Hypothalamus (tissue), 51 donors: ENCODE data around the gene FNTB.

Experiments
- DNase-seq, 51 donors: peaks; one replicate each; lab custom pipeline; 2025; lab: John Stamatoyannopoulos, UW

FNTB gene

DNA sequence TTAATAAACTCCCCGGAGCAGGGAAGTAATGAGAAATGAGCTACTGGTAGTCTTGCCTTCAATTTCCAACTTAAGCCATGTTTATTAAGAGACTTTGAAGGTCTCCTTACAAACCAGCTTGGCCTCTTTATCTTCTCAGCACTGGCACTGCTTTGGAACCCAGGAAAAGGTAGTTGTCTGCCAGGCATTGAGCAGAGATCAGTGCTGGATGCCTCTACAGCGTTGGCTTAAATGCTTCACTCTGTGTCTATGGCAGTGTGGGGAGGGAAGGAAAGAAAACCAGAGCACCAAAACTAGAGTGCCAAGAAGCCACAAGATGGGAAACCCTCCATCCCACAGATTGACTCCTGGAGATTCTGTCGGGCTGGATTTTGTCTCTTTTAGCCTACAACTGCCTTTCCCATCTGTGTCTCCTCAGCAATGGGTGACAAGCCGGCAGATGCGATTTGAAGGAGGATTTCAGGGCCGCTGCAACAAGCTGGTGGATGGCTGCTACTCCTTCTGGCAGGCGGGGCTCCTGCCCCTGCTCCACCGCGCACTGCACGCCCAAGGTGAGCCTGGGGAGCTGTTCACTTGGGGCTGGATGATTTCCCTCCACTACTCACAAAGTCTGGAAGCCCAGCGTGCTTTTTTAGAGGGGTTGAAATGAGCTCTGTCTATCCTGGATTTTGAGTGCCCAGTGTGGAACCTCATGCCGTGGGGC lies 57.3 kb downstream of the FNTB start:
- DNase-seq, result no peak

DNA sequence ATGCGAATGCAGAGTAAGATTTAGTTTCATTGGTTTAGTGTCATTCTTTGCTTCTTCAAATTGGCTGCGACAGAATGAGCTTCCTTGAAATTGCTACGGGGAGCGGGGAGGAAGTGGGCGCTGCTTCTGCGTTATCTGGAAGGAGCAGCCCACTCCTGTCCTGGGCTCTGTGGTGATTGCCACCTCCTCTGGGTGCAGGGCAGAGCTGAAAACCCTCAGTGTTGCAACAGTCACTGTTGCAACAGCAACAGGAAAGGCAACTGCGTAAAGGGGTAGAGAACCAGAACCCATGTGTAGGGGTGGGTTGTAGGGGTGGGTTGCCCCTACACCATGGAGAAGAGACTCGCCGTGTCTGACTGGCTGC lies 57.9 kb downstream of the FNTB start:
- peak in 14 of 51 donors; percentile 8 to 42 (median 22) for DNase-seq

DNA sequence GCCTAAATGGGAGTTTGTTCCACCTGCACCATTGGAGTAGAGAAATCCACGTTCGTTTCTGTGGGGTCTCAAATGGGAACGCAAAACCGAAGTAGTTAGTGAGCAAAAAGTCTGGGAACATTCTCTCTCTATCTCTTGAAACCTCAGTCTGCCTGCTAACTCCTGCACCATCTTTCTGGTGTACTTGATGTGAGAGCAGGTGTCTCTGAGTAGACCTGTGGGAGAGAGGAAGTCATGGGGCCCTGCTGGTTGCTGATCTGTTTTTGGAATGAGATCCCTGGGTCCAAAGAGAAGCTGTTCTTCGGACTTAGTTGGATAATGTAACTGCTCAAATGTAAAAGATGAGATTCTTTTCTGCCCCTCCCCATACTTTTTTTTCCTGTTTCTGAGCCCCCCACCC lies 58.3 kb downstream of the FNTB start:
- no peak for DNase-seq

DNA sequence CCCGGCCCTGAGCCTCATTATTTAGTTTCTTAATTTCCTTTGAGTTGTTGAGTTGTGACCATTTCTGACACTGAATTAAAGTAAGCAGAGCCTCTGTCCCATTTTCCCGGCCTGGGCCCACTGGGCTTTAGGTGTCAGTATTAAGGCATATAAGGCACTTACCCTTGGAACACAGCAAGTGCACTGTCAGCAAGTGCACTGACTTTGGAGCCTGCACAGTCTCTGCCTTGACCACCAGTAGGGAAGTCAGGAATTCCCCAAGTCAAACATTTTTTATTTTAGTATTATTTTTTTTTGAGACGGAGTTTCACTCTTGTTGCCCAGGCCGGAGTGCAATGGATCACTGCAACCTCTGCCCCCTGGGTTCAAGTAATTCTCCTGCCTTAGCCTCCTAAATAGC lies 59.0 kb downstream of the FNTB start:
- no peak for DNase-seq

DNA sequence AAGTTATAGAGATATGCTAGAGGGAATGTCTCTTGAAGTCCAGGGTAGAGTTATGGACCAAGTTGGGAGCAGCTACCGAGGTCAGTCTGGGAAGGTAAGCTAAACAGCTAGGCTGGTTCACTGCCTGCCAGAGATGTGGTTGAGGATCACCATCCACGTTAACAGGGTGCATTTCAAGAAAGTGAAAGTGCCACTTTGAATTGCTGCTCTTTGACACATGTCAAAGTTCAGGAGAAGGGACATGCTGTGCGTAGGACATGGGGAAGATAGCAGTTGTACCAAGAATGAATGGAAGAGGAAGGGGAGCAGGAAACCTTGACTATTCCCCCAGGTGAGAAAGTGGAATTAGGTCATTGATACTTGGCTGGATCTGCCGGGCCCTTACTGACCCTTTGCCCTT lies 66.1 kb downstream of the FNTB start:
- DNase-seq, result no peak

DNA sequence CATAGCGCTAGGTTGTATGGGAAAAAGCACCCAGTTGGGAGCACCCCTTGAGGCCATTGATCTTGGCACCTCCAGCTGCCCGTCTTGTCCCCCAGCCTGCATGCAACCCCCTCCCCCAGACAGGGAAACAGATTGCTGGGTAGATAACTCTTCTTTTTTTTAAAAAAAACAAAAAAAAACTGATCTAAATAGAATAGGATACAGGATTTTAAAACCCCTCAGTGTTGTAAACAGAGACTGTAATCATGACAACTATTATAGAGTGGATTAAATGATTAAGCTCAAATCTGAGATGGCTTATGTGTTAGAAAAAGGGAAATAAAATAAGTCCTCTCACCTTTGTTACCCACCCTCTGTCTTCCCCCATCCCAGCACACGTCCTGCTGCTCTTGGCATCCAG lies 66.8 kb downstream of the FNTB start:
- DNase-seq, result no peak

DNA sequence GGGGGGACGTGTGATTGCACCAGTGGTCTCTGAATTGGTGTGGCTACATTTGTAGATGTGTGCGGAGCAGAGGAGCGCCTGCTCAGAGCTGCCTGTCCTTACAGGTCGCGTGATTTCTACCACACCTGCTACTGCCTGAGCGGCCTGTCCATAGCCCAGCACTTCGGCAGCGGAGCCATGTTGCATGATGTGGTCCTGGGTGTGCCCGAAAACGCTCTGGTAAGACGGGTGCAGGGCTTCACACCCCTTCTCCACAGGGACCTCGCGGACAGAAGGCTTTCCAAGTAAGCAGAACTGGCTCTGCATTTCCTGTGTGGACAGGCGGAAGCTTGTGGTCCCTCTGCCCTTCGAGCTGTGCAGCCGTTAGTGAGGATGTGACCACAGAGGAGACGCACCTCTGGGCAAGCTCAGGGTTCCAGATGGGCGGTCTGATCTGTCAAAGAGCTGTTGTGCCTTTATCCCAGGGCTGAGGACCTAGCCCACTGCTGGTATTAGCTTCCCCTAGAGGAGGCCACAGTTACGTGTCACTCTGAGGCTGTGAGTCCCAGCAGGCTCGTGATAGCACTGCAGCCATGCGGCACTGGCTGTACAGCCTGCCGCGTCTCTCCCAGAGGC lies 67.9 kb downstream of the FNTB start:
- DNase-seq, result peak in 2 of 51 donors; percentile 11 to 22

DNA sequence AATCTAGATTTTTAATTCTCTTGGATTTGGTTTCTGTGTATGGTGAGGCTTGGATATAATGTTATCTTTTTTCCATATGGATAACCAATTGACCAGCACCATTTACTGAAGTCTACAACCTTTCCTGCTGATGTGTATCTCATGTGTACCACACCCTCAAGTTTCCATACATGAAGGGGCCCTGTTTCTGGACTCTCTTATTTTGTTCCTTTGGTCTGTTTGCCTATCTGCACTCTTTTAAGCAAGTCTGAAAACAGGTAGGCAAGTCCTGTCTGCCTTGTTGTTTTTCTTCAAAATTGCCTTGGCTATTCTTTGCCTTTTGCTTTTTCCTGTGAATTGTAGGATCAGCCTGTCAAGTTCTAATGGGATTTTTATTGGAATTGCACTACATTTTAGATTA lies 71.0 kb downstream of the FNTB start:
- no peak for DNase-seq

DNA sequence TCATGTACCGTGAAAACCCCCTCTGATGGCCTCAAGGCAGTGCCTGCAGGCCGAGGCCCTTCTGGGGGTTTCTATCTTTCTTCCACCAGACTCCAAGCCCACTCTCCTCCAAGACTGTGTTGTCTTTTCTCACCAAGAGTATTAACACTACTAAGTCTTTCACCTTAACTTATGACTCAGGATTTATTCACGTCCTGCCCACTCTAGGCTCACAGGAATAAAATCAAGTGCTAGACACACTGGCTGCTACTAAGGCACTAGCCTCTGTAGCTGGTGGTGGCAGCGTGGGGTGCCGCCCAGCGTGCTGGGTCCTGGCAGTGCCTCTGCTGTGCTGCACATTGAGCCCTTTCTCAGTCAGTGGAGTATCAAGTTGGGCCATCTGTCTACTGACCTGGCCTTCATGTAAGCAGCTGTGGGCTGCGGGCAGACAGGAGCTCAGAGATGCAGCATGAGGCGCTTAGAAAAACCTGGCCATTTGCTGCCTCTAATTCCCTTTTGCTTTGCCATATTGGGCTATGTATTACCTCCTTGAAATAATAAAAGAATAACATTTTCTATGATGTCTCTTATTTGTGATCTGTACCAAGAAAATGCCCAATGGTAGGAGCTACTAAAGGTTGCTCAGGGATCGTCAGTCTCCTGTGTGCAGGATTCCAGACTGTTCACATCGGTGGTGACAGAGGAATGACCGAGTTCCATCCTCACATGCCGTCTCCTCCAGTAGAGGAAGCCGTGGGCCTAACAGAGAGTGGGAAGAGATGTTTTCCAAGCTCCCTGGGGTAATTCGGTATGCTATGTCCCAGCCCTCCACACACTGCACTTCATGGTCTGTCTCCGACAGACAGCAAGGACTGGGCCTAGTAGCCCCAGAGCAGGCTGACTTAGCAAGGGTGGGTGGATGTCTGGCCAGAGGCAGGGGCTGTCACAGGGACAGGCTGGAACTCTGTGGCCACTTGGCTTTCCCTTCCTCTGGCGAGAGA lies 75.7 kb downstream of the FNTB start:
- DNase-seq, result peak in 1 of 51 donors; percentile 43

DNA sequence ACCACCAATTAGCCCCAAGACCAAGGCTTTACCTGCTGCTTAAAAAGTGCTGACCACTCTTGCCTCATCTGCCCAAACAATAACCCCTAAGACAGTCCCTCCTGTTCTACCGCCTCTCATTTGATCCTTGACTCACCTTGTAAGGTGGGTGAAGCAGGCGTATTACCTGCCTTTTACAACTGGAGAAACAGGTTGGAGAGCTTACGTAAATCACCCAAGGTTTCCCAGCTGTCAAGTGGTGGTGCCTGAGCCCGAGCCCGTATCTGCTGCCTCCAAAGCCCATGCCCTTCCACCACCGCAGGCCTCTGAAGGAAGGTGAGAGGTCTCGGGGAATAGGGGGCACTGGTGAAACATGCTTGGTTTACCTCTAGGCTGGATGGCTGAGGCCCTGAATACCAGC lies 79.0 kb downstream of the FNTB start:
- no peak for DNase-seq

DNA sequence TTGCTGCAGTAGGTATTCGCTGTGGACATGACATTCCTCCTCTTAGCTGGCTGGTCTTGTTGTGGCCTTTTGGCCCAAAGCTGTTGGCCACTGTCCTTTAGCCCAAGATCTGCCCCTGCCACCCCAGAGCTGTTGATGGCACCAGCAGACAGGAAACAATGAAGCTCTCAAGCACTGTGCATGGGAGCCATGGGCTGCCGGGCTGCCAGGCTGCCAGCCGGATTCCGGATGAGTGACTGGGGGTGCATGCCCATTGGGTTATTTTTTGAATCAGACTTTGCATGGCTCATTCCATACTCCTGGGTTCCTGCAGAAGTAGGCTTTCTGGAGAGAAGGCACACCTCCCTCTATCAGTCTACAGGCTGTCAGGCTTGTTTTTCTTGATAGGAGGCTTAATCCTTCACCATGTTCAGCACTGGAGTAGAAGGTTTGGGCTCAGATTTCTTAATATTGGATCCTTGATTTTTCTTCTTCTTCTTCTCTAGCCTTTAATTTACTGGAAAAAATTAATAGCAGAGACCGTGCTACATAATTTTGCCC lies 83.2 kb downstream of the FNTB start:
- DNase-seq, result peak in 1 of 51 donors; percentile 5

DNA sequence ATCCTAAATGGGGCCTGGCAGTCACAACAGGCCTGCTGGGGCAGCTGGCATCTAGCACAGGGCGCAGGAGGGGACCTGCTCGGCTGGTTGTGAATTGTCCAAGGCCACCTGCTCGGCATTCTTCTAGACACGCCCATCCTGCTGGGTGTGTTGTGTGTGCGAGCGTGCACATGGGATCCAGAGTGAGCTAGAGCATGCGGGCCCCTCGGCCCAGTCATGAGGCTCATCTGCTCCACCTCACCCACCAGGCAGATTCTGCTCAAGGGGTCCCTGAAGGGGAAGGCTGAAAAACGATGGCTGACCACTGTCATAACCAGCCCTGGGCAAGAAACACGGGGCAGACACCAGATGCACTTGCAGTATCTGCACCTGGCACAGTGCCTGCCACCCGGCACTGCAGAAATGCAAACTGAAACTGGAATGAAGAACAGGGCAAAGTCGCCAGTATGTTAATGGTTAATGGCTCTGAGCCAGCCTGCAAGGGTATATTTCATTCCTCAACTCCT lies 83.8 kb downstream of the FNTB start:
- peak in 2 of 51 donors; percentile 8 to 27 for DNase-seq

DNA sequence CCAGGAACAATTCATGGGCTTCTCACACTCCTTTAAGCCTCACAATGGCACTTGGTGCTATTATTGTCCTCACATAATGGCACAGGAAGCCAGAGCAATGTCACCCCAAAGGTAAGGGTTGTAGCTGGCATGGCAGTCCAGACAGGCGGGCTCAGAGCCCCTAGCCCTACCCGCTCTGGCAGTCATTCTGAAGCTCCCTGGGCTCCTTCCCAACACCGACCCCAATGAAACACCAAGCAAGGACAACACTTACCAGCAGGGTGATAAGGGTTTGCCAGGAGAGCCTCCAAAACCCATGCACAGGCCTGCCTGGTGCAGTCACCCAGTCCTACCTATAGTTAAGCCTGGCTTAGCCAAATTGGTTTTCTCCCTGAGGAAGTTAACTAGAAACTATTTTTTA lies 84.8 kb downstream of the FNTB start:
- DNase-seq, result no peak

DNA sequence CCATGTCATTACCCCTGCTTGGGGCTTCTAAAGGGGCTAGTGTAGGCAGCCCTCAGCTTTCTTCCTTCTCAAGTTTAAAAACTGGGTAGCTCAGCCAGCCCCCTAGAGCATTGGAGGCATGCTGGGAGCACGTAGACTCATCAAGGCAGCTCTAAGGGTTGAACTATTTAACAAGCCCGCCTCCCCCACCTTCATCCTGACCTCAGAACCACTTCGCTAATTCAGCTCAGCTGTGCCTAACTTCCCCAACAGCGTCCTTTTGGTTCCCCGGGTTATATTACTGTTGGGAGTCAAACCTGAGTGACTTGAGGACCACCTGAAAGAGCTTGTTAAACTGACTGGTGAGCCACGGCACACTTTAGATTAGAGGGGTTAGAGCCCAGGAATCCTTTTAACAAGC lies 85.6 kb downstream of the FNTB start:
- no peak for DNase-seq

DNA sequence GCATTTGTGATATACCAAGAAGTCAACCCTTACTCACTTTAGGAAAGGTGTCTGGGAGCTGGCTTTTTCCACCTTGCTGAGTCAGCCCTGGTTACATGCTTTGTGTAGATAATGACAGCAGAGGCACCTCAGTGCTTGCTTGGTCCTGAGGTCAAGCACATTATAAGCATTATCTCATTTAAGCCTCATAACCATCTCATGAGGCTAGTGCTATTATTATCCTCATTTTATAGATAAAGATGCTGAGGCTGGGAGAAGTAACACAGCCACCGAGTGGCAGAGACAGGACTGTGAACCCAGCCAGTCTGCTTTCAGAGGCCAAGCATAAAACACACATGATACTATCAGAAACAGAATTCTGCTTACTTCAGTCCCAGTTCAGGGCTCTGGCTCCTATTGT lies 86.2 kb downstream of the FNTB start:
- no peak for DNase-seq

DNA sequence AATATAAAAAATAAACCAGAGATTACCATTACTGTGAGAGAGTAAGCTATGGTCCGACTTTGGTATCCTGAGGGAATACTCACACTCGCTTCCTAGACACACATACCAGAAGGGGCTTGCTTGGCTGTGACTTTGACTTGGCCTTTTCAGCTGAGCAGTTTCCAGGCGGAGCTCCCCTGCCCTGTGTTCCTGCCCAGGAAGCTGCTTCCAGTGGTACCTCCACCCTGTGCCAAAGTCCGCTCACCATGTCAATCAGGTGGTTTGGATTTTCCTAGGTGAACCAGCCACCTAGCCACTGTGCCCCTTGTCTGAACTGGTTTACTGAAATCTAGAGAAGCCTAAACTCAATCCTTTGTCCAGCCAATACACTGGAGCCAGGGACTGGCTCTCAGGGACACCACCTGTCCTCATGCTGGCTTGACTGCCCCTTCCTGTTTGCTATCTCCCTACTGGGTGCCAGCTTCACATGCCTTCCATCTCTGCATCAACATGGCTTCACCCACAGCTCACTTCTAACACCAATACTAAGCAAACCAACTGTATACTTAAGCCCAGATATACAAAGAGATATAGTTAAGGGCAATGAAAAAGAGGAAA lies 87.0 kb downstream of the FNTB start:
- no peak for DNase-seq

DNA sequence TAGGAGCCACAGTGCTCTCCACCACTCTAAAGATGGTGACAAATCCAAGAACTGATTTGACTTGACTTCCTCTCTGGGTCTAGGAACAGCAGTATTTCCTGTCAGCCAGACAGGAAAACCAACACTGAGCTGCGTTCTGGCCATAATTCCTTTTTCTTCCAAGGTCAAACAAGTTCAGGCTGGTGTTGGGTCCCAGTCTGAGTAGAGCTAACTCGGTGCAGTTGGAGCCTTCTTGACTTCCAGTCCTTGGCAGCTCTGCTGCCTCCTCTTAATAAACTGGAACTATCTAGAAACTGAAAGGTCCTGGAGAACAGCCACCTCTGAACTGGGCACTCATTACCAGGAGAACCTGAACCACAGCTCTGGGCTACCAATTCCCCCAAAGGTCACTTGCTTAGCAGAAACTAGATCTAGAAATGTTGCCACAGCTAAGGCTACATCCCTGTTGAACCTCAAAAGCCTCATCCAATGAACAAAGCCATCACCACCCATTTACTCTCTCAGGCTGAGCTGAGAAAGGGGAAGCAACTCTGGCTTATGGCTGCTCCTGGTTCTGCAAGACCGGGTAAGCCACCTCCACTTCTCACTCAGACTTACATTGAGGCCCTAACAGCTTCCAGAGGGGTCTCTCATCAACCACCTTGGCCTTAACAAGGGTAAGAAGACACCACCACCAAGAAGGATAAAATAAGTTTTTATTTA lies 87.9 kb downstream of the FNTB start:
- DNase-seq, result no peak

DNA sequence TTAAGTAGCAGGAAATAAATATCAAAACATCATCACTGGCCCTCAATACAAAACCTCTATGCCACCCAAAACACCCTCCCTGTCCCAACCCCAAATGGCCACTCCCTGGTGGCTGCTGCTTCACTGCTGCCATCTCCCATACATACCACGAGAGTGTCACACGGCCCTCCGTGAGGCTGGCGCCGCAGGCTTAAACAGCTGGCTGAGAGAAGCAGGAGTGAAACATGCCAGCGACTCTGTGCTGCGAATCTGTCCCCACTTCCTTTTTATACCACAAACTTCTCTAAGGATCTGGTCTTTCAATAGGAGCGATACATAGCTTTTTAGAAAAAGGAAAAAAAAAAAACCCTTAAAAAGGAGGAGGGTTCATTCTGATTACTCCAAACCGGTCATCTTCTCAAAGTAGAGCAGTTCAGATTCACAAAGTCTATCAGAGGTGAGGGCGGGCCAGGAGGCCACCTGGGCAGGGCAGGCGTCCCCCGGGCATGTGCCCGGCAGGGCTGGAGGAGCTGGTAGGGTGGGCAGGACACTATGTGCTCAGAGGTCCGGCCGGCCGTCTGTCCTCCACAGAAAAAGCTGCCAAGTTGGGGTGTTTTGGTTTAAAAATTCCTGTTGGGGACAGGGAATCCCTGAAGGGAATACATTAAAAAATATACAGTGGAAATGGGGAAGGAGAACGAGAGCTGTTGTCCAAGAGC lies 89.1 kb downstream of the FNTB start:
- DNase-seq, result peak in 1 of 51 donors; percentile 19

DNA sequence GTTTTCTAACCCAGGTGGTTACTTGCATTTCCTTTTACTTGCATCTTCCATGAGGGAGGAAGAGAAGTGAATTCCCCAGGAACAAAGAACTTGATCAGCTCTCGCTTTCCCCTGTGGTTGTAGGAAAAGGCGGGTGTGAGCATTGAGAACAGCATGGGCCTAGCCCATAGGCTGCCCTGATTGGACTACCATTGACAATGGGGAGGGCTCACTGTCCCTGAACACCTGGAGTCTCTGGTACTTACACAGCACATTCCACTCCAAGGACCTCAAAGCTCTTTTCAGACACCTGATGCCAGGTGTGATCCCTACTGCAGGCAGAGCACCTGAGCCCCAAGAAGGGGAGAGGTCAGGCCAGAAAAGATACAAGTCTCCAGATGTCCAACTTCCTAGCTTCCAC lies 90.6 kb downstream of the FNTB start:
- no peak for DNase-seq
